Measurements from ENCODE around the gene NPAS4.
"Not testable (repeated sequence)": the region's sequence is repeated elsewhere in the genome, so short reads cannot be mapped to it uniquely, and the experiment has no call there.

The NPAS4 gene

DNA sequence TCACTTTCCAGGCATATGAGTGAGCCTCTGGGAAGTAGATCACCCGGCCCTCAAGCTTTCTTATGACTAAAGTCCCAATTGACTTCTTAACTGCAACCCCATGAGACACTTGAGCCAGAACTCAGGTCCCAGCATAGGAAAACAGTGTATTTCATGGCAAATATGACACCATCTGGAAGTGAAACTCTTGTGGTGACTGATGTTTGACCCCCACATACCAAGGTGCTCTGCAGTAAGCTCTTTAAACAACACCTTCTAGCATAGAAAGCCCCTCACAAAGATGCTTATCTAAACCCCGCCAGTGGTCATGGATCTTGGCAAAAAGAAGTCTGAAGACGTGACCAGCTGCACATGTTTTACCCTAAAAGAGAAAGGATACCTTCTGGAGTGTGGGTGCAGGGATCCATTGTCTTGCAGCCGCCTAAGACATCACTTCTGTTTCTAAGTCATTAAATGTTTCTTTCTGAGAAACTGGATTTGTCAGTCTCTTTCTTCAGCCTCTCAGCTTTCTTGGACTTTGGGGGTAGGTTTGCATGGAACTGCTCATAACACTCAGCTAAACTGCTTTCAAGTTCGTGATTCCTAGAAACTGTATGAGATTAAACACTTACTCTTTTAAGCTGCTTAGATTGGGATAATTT, 38.4 kb downstream of the NPAS4 start:
- no peak overlapping the region for H3K27ac ChIP-seq (ENCODE audit: low read depth, low read length)
- 81% methylated on average over 5 of the region's 5 CpGs for WGBS
- H3K4me1 ChIP-seq (ENCODE audit: insufficient read depth, low read length) = no peaks in the 10 kb centered on the region
- H3K4me3 ChIP-seq (ENCODE audit: low read length) = no peak overlapping the region
- H3K9me3 ChIP-seq (ENCODE audit: insufficient read depth, low read depth, low read length) = peaks cover 13% of the 10 kb centered on the region; the same call in 1 of the 2 replicates
- no peaks in the 10 kb centered on the region for H3K36me3 ChIP-seq (ENCODE audit: insufficient read depth, low read length)
- H3K27me3 ChIP-seq (ENCODE audit: insufficient read depth, low read length) = no peaks in the 10 kb centered on the region
- no peak overlapping the region for H3K9ac ChIP-seq (ENCODE audit: low read depth, low read length)

DNA sequence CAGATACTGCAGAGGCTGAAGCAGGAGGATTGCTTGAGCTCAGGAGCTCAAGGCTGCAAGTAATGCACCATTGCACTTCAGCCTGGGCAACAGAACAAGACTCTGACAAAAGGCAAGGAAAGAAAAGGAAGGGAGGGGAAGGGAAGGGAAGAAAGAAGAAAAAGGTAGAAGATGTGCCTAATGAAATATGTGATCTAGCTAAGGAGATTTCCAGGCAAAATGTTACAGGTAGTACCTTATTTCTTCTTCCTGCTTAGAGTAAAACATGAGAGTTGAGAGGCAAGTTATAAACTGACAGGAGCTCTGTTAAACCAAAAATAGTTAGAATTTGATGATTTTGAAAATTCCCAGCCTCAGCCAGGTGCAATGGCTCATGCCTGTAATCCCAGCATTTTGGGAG, 41.2 kb downstream of the NPAS4 start:
- peaks cover 13% of the 10 kb centered on the region; the same call in 1 of the 2 replicates for H3K9me3 ChIP-seq (ENCODE audit: insufficient read depth, low read depth, low read length)
- H3K4me1 ChIP-seq (ENCODE audit: insufficient read depth, low read length) = peaks cover 8% of the 10 kb centered on the region

DNA sequence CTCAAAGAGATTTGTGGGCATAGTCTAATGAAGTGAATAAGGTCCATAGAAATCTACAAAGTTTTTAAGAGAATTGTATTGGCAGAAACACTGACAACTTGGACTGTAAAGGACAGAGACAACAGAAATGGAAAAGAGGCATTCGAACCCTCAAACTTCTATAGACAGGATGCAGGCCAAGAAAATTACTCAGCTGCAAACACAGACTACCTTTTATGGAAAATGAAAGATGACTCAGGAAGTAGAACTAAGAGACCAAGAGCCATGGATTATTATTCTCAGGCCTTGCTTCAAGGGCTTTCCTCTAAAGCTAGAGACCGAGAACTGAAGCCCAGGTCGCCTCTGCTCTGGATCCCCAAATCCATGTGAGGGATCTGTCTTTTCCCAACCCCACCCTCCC, 42.1 kb downstream of the NPAS4 start:
- 95% methylated on average over 3 of the region's 3 CpGs for WGBS
- H3K36me3 ChIP-seq (ENCODE audit: insufficient read depth, low read length) = no peaks in the 10 kb centered on the region
- peaks cover 13% of the 10 kb centered on the region; the same call in 1 of the 2 replicates for H3K9me3 ChIP-seq (ENCODE audit: insufficient read depth, low read depth, low read length)
- H3K9ac ChIP-seq (ENCODE audit: low read depth, low read length) = no peak overlapping the region
- no peak overlapping the region for H3K27ac ChIP-seq (ENCODE audit: low read depth, low read length)
- peaks cover 11% of the 10 kb centered on the region for H3K4me1 ChIP-seq (ENCODE audit: insufficient read depth, low read length)
- H3K4me3 ChIP-seq (ENCODE audit: low read length) = no peak overlapping the region
- H3K27me3 ChIP-seq (ENCODE audit: insufficient read depth, low read length) = no peaks in the 10 kb centered on the region

More for the DNA sequence above, 41.2 kb downstream of the NPAS4 start:
- no peak overlapping the region for H3K9ac ChIP-seq (ENCODE audit: low read depth, low read length)
- H3K27me3 ChIP-seq (ENCODE audit: insufficient read depth, low read length) = no peaks in the 10 kb centered on the region
- H3K36me3 ChIP-seq (ENCODE audit: insufficient read depth, low read length) = no peaks in the 10 kb centered on the region
- H3K27ac ChIP-seq (ENCODE audit: low read depth, low read length) = no peak overlapping the region
- H3K4me3 ChIP-seq (ENCODE audit: low read length) = no peak overlapping the region

DNA sequence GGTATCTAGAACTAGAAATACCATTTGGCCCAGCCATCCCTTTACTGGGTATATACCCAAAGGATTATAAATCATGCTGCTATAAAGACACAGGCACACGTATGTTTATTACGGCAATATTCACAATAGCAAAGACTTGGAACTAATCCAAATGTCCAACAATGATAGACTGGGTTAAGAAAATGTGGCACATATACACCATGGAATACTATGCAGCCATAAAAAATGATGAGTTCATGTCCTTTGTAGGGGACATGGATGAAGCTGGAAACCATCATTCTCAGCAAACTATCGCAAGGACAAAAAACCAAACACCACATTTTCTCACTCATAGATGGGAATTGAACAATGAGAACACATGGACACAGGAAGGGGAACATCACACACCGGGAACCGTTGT, 43.3 kb downstream of the NPAS4 start:
- peaks cover 13% of the 10 kb centered on the region; the same call in 1 of the 2 replicates for H3K9me3 ChIP-seq (ENCODE audit: insufficient read depth, low read depth, low read length)
- H3K9ac ChIP-seq (ENCODE audit: low read depth, low read length); H3K27ac ChIP-seq (ENCODE audit: low read depth, low read length); H3K27me3 ChIP-seq (ENCODE audit: insufficient read depth, low read length); H3K4me3 ChIP-seq (ENCODE audit: low read length); H3K36me3 ChIP-seq (ENCODE audit: insufficient read depth, low read length): not testable (repeated sequence)
- WGBS = 95% methylated on average over 5 of the region's 5 CpGs
- H3K4me1 ChIP-seq (ENCODE audit: insufficient read depth, low read length) = peaks cover 11% of the 10 kb centered on the region

DNA sequence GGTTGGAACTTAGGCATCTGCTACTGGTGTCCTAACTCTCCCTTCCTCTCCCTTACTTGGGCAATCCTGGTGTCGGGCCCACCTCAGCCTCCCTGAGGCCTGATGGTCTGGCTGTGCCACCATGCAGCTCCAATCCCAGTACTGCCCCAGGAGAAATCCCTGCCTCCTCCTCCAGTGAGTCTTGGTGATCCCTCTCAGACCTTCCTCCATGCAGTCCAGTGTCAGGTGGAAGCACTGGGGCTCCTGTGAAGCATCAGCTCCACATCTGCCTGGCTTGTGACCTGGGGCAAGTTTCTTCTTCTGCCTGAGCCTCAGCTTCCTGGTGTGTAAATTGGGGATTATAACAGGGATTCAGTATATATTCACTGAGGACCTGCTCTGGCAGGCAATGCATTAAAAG, 44.1 kb downstream of the NPAS4 start:
- no peak overlapping the region for H3K4me3 ChIP-seq (ENCODE audit: low read length)
- H3K4me1 ChIP-seq (ENCODE audit: insufficient read depth, low read length) = peaks cover 14% of the 10 kb centered on the region
- no peaks in the 10 kb centered on the region for H3K36me3 ChIP-seq (ENCODE audit: insufficient read depth, low read length)
- H3K9ac ChIP-seq (ENCODE audit: low read depth, low read length) = no peak overlapping the region
- peaks cover 13% of the 10 kb centered on the region; the same call in 1 of the 2 replicates for H3K9me3 ChIP-seq (ENCODE audit: insufficient read depth, low read depth, low read length)
- H3K27ac ChIP-seq (ENCODE audit: low read depth, low read length) = no peak overlapping the region
- no peaks in the 10 kb centered on the region for H3K27me3 ChIP-seq (ENCODE audit: insufficient read depth, low read length)
- WGBS = 96% methylated on average over 1 of the region's 1 CpG

DNA sequence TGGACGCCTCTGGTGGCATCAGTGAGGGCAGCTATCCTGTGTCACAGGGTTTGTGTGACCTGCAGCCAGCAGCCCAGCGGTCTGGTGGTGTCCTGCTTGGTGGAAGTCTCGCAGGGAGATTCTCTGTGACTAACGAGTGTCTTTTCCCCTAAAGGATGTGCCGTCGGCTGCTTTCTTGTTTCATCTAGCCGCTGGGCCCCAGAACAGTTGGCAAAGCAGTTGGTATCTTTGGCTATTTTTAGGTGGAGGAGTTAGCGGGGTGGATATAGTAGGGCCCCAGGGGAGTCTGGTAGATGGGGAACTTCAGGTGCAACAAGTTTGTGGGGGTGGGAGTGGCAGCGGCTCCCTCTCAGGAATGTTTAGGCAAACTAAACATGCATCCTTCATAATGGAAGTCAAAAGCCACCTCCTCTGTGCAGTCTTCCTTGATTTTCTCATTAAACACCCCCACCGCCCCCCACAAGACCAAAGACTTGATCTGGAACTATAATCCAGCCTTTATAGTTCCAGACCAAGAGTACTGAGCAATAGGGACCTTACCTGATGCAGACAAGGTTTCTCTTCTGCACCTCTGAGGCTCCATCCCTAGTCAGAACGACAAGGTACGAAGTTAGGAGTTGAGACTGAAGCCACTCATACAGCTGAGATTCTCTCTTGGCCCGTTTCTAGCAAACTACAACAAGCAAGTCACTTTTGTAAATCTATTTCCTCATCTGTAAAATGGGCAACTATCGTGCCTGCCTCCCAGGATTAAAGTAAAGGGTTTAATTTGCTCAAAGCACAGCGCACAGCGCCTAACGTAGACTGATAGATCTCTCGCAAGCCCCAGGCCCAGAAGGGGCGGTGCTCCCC, 44.8 kb downstream of the NPAS4 start:
- Histone ChIP-seq H3K27ac (ENCODE audit: low read depth, low read length) (peak overlapping the region; percentile 34; the same call in 1 of the 2 replicates), H3K9me3 (ENCODE audit: insufficient read depth, low read depth, low read length) (peaks cover 13% of the 10 kb centered on the region; the same call in 1 of the 2 replicates), H3K36me3 (ENCODE audit: insufficient read depth, low read length) (0 out of 2 replicates have a peak, but pooled peaks cover 1% of the 10 kb centered on the region), H3K4me1 (ENCODE audit: insufficient read depth, low read length) (peaks cover 14% of the 10 kb centered on the region), H3K9ac (ENCODE audit: low read depth, low read length) (no peak overlapping the region), H3K27me3 (ENCODE audit: insufficient read depth, low read length) (no peaks in the 10 kb centered on the region), H3K4me3 (ENCODE audit: low read length) (peak overlapping the region; percentile 77)
- WGBS = 54% methylated on average over 18 of the region's 19 CpGs

DNA sequence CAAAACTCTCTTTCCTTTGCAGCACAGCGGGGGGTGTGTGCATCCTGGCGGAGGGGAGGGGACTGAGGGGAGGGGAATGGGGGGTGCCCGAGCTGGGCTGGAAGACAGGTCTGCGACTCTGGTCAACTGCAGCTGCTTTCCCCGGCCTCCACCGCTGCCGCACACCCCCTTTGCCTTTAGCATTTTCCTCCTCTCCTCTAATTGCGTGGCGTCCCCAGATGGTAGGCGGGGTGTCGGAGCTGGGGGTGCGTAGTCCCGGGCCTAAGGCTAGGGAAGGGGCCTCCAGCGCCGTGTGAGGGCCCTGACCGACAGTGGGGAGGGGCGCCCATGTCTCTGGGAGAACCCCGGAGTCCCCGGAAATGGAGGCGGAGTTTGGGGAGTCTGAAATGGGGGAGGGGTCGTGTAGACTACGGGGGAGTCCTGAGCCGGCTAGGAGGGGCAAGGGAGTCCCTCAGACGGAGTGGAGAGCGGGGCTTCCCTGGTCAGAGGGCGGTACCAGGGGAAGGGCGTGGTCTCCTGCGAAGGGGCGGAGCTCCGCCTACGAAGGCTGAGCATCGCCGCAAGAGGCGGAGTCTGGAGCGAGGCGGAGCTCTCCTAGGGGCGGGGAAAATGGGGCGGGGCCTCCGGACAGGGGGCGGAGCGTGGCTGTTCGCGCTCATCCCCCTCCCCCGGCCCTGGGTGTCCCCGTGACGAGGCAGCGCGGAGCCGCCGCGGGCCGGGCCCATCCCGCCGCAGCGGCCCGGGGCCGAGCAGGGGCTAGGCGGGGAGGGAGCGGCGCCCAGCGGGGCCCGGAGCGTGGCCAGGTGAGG, 45.6 kb downstream of the NPAS4 start, which contains the start of gene PELI3:
PELI3 (plus strand) TSS at position 681 of the 809 bp plus-strand sequence. CDS start 1,224 bp downstream, outside the sequence.
- WGBS = under 1% methylated on average over 56 of the region's 63 CpGs
- Histone ChIP-seq H3K27ac (ENCODE audit: low read depth, low read length) (peak within 1 kb of the TSS; percentile 34; the same call in 1 of the 2 replicates), H3K27me3 (ENCODE audit: insufficient read depth, low read length) (no peaks in the 10 kb centered on the region), H3K4me3 (ENCODE audit: low read length) (peak within 1 kb of the TSS; percentile 77), H3K9me3 (ENCODE audit: insufficient read depth, low read depth, low read length) (peaks cover 9% of the 10 kb centered on the region; the same call in 1 of the 2 replicates), H3K9ac (ENCODE audit: low read depth, low read length) (peak within 1 kb of the TSS; percentile 64), H3K4me1 (ENCODE audit: insufficient read depth, low read length) (peaks cover 14% of the 10 kb centered on the region), H3K36me3 (ENCODE audit: insufficient read depth, low read length) (0 out of 2 replicates have a peak, but pooled peaks cover 3% of the 10 kb centered on the region)

DNA sequence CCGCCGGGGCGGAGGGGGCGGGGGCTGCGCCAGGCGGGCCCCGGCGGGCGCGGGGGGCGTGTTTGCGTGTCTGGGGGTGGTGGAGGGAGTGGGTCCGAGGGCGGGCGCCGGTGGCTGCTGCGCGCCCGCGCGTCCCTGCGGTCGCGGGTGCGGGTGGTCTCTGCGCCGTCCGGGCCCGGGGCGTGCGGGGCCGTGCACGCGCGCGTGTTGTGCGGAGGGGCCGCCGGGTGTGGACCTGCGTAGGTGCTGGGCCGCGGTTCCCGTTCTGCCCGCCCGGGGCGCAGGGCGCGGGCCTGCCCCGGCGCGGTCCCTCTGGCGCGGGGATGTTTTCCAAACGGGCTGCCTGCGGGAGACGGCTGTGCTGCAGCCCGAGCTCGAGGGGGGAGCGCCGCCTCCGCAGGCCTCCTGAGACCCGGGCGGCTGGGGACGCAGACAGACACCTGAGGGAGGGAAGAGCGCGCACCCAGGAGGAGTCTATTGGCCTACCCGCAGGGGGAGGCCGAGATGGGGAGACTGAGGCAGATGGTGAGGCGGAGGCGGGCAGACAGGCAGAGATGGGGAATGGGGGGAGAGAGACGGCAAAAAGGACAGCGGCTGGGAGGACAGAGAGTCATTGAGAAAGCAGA, 46.3 kb downstream of the NPAS4 start:
- no peaks in the 10 kb centered on the region for H3K27me3 ChIP-seq (ENCODE audit: insufficient read depth, low read length)
- peak overlapping the region; percentile 64 for H3K9ac ChIP-seq (ENCODE audit: low read depth, low read length)
- 3% methylated on average over 72 of the region's 72 CpGs for WGBS
- H3K9me3 ChIP-seq (ENCODE audit: insufficient read depth, low read depth, low read length) = peaks cover 7% of the 10 kb centered on the region; the same call in 1 of the 2 replicates
- H3K4me3 ChIP-seq (ENCODE audit: low read length) = peak overlapping the region; percentile 77
- no peak overlapping the region for H3K27ac ChIP-seq (ENCODE audit: low read depth, low read length)
- H3K36me3 ChIP-seq (ENCODE audit: insufficient read depth, low read length) = peaks cover 4% of the 10 kb centered on the region; the same call in 1 of the 2 replicates
- H3K4me1 ChIP-seq (ENCODE audit: insufficient read depth, low read length) = peaks cover 14% of the 10 kb centered on the region

DNA sequence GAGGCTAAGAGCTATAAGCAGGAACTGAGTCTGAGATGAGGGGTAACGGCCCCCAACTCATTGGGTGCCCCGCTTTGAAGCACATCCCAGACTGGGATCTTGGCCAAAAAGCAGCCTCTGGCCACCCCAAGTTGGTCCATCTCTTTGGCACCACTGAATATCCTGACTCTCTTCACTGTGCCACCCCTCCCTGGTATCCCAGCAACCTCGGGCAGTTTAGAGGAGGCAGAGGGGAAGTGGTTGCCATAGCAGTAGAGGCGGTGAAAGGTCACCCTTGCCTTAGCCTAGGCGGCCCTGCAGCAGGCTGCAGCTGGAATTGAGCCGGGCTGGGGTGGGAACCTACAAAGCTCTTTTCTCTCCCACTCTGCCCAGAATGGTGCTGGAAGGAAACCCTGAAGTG, 46.9 kb downstream of the NPAS4 start:
- Histone ChIP-seq H3K27ac (ENCODE audit: low read depth, low read length) (no peak overlapping the region), H3K4me3 (ENCODE audit: low read length) (peak overlapping the region; percentile 77)

DNA sequence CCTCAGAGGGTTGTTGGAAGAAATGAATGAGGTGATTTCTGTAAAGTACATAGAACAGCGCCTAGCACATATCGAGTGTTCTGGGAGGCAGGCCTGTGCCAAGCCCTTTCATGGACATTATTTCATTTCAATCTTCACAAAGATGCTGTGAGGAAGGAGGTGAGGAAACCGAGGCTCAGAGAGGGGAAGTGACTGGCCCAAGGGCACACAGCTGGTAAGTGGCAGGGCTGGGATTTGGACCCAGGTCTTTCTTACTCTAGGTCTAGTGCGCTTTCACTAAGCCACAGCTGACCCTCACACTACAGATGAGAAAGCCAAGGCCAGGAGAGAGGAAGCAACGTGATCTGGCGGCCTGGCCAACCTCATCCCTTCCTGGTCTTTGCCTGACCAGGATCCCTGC, 47.9 kb downstream of the NPAS4 start:
- no peak overlapping the region for H3K27ac ChIP-seq (ENCODE audit: low read depth, low read length)
- peaks cover 16% of the 10 kb centered on the region; the same call in 1 of the 2 replicates for H3K36me3 ChIP-seq (ENCODE audit: insufficient read depth, low read length)
- no peaks in the 10 kb centered on the region for H3K9me3 ChIP-seq (ENCODE audit: insufficient read depth, low read depth, low read length)
- H3K4me1 ChIP-seq (ENCODE audit: insufficient read depth, low read length) = peaks cover 14% of the 10 kb centered on the region
- H3K27me3 ChIP-seq (ENCODE audit: insufficient read depth, low read length) = no peaks in the 10 kb centered on the region
- WGBS = 92% methylated on average over 6 of the region's 6 CpGs
- H3K9ac ChIP-seq (ENCODE audit: low read depth, low read length) = no peak overlapping the region
- no peak overlapping the region for H3K4me3 ChIP-seq (ENCODE audit: low read length)

More for the DNA sequence above, 46.9 kb downstream of the NPAS4 start:
- peaks cover 10% of the 10 kb centered on the region; the same call in 1 of the 2 replicates for H3K36me3 ChIP-seq (ENCODE audit: insufficient read depth, low read length)
- peaks cover 4% of the 10 kb centered on the region; the same call in 1 of the 2 replicates for H3K9me3 ChIP-seq (ENCODE audit: insufficient read depth, low read depth, low read length)
- H3K4me1 ChIP-seq (ENCODE audit: insufficient read depth, low read length) = peaks cover 14% of the 10 kb centered on the region
- H3K27me3 ChIP-seq (ENCODE audit: insufficient read depth, low read length) = no peaks in the 10 kb centered on the region
- 72% methylated on average over 6 of the region's 6 CpGs for WGBS
- H3K9ac ChIP-seq (ENCODE audit: low read depth, low read length) = no peak overlapping the region

All from HUES64 (cell line).